Activated T-cell treated with anti-CD3 and anti-CD28 coated beads, Interleukin-2, amount 50 U/mL, for 24 hours (primary cell): ENCODE results near the gene GPR149.
A peak's percentile ranks its signal among the peaks of the same experiment; 100 is the strongest.

Experiments
- DNase-seq: peaks from one replicate; pipeline ENCODE4 v3.0.0-alpha.2; 2020
- H3K27ac Mint-ChIP-seq: 2 replicates; pipeline ENCODE4 v1.8.0; 2020; ENCODE audit warnings: mild to moderate bottlenecking, mixed read lengths
- H3K27me3 Mint-ChIP-seq: 2 replicates; pipeline ENCODE4 v1.8.0; 2020; ENCODE audit warnings: mixed read lengths
- H3K36me3 Mint-ChIP-seq: 2 replicates; pipeline ENCODE4 v1.8.0; 2020; ENCODE audit warnings: low read depth, mixed read lengths
- H3K4me1 Mint-ChIP-seq: 2 replicates; pipeline ENCODE4 v1.8.0; 2020; ENCODE audit warnings: low read depth, mixed read lengths
- H3K4me3 Mint-ChIP-seq: 2 replicates; pipeline ENCODE4 v1.8.0; 2020; ENCODE audit warnings: mild to moderate bottlenecking, moderate library complexity, mixed read lengths
- H3K9me3 Mint-ChIP-seq: 2 replicates; pipeline ENCODE4 v1.8.0; 2020; ENCODE audit warnings: mixed read lengths

The GPR149 gene

DNA sequence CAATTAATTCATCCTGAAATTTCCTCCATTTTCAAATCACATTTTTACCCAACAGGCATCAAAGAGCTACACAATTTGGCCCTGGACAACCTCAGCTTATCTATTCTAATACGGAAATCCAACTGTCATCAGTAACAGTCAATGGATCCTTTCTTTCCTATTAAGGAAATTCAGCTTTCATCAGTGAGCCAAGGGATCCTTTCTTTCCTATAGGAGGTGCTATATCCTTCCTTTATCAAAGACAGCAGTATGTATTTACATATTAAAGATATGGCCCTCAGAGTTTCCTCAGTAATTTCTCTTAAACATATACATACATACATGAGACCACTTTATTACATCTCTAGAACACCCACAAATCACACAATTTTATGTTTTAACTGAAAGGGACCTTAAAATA is 115.8 kb downstream of the GPR149 start:
- no peaks in the 10 kb centered on the region for H3K9me3 Mint-ChIP-seq
- no peak for DNase-seq
- no peaks in the 10 kb centered on the region for H3K27me3 Mint-ChIP-seq
- H3K4me1 Mint-ChIP-seq: peaks cover 26% of the 10 kb centered on the region
- no peak overlapping the region for H3K4me3 Mint-ChIP-seq
- H3K36me3 Mint-ChIP-seq: peaks cover 73% of the 10 kb centered on the region
- peak overlapping the region; percentile 3 for H3K27ac Mint-ChIP-seq

DNA sequence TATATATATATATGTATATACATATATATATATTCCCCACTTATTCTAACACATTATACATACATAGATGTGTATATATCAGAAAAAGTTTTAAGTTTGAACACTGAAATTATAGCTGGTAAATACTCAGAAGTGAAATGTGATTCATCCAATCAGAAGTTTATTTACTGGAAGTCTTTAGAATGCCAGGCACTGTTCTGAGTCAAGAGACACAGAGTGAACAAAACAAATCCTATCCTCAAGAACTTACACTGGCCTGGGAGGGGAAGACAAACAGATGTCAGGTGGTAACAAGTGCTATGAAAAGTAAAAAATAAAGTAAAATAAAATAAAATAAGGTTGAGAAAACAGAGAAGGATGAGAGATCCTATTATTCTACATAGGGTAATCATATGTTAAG is 119.2 kb downstream of the GPR149 start:
- H3K36me3 Mint-ChIP-seq: peaks cover 86% of the 10 kb centered on the region
- H3K27me3 Mint-ChIP-seq: no peaks in the 10 kb centered on the region
- no peak for DNase-seq
- no peaks in the 10 kb centered on the region for H3K9me3 Mint-ChIP-seq
- H3K4me3 Mint-ChIP-seq: no peak overlapping the region
- peak overlapping the region; percentile 44 for H3K27ac Mint-ChIP-seq
- peaks cover 46% of the 10 kb centered on the region for H3K4me1 Mint-ChIP-seq

DNA sequence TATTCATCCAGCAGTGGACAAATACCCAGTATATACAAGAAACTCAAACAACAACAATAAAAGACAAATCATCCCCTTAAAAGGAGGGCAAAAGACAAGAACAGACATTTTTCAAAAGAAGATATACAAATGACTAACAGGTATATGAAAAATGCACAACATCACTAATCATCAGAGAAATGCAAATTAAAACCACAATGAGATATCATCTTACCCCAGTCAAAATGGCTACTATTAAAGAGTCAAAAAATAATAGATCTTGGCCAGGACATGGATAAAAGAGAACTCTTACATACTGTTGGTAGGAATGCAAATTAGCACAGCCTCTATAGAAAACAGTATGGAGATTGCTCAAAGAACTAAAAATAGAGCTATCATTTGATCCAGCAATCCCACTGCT is 122.6 kb downstream of the GPR149 start:
- H3K27me3 Mint-ChIP-seq: no peaks in the 10 kb centered on the region
- no peaks in the 10 kb centered on the region for H3K9me3 Mint-ChIP-seq
- peak overlapping the region; percentile 82 for H3K27ac Mint-ChIP-seq
- DNase-seq: no peak
- H3K4me3 Mint-ChIP-seq: no peak overlapping the region
- H3K36me3 Mint-ChIP-seq: peaks cover 89% of the 10 kb centered on the region
- H3K4me1 Mint-ChIP-seq: peaks cover 26% of the 10 kb centered on the region

GRCh38 chr3:154304936-154305335 is 125.1 kb downstream of the GPR149 start:
- Mint-ChIP-seq H3K4me1 (peaks cover 22% of the 10 kb centered on the region), H3K4me3 (no peak overlapping the region), H3K9me3 (no peaks in the 10 kb centered on the region), H3K36me3 (peaks cover 99% of the 10 kb centered on the region), H3K27me3 (no peaks in the 10 kb centered on the region), H3K27ac (no peak overlapping the region)
- DNase-seq: no peak

GRCh38 chr3:154304116-154304786 is 125.7 kb downstream of the GPR149 start:
- Mint-ChIP-seq H3K4me3 (no peak overlapping the region), H3K4me1 (peaks cover 20% of the 10 kb centered on the region), H3K36me3 (peaks cover 98% of the 10 kb centered on the region), H3K9me3 (no peaks in the 10 kb centered on the region), H3K27me3 (no peaks in the 10 kb centered on the region), H3K27ac (no peak overlapping the region)
- no peak for DNase-seq

DNA sequence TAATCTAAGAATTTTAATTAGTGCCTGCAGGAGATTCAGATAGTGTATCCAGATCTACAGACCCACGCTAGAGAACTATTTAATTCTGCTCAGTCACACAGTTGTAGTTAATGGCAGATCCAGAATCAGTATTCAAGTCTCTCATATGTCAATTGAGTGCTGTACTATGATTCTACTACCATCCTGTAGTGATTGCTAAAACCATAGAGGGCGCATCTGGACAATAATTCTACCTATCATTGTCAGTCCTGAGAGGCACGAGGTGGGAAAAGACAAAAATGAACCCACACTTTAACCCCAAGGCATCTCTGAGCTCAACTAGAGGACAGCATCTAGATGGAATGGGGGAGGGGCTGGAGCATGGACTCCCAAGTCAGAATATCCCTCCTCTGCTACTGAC is 128.4 kb downstream of the GPR149 start:
- DNase-seq: no peak
- H3K4me1 Mint-ChIP-seq: peaks cover 2% of the 10 kb centered on the region
- H3K27me3 Mint-ChIP-seq: no peaks in the 10 kb centered on the region
- H3K4me3 Mint-ChIP-seq: no peak overlapping the region
- H3K27ac Mint-ChIP-seq: no peak overlapping the region
- H3K9me3 Mint-ChIP-seq: no peaks in the 10 kb centered on the region
- H3K36me3 Mint-ChIP-seq: peaks cover 93% of the 10 kb centered on the region

- DNase-seq: no peak
- no peaks in the 10 kb centered on the region for H3K9me3 Mint-ChIP-seq
- no peak overlapping the region for H3K4me3 Mint-ChIP-seq
- peaks cover 88% of the 10 kb centered on the region for H3K36me3 Mint-ChIP-seq
- no peak overlapping the region for H3K27ac Mint-ChIP-seq
- H3K4me1 Mint-ChIP-seq: peaks cover 2% of the 10 kb centered on the region
- H3K27me3 Mint-ChIP-seq: no peaks in the 10 kb centered on the region
These were observed 136.0 kb downstream of the GPR149 start for GRCh38 chr3:154294016-154294415.

DNA sequence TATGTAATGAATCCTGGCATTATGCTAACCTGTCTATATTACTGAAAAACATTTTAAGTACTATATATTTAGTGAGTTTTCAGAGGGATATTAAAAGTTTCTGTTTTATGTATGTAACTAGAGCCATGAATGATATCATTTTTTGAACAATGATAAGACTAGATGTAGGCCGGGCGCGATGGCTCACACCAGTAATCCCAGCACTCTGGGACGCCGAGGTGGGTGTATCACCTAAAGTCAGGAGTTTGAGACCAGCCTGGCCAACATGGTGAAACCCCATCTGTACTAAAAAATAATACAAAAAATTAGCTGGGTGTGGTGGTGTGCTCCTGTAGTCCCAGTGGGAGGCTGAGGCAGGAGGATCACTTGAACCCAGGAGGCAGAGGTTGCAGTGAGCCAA is 139.8 kb downstream of the GPR149 start:
- H3K4me3 Mint-ChIP-seq: no peak overlapping the region
- peaks cover 89% of the 10 kb centered on the region for H3K36me3 Mint-ChIP-seq
- H3K9me3 Mint-ChIP-seq: no peaks in the 10 kb centered on the region
- no peak overlapping the region for H3K27ac Mint-ChIP-seq
- no peaks in the 10 kb centered on the region for H3K27me3 Mint-ChIP-seq
- peaks cover 5% of the 10 kb centered on the region for H3K4me1 Mint-ChIP-seq
- DNase-seq: no peak
